HG03196 (cell line): ENCODE measurements around the gene HINT1.
"Not testable (repeated sequence)": the region's sequence is repeated elsewhere in the genome, so short reads cannot be mapped to it uniquely, and the experiment has no call there.

Experiments used
- ATAC-seq: cut with Tn5 transposase; IDR thresholded peaks from one replicate; pipeline ENCODE4 v1.9.1; 2021; ENCODE audit not compliant: unreplicated experiment

Gene HINT1

GRCh38 chr5:131165119-131165727 lies at the start of gene HINT1:
TSS of gene HINT1 (minus strand) at chr5:131165256. CDS start at chr5:131165205, 51 bp downstream.
- peak; percentile 85 for ATAC-seq

- ATAC-seq, result no peak
Observed at GRCh38 chr5:131214609-131215227, 49.7 kb upstream of the HINT1 start.

- no peak for ATAC-seq
Observed at GRCh38 chr5:131212471-131213021, 47.5 kb upstream of the HINT1 start.

- ATAC-seq, result no peak
Observed at GRCh38 chr5:131211669-131212068, 46.6 kb upstream of the HINT1 start.

GRCh38 chr5:131210151-131210510 lies 45.1 kb upstream of the HINT1 start:
- ATAC-seq, result no peak

- ATAC-seq, result peak; percentile 91
Observed at GRCh38 chr5:131209506-131210150, 44.6 kb upstream of the HINT1 start.

GRCh38 chr5:131209175-131209505 lies 44.1 kb upstream of the HINT1 start:
- ATAC-seq, result no peak

GRCh38 chr5:131206772-131207171 lies 41.7 kb upstream of the HINT1 start:
- ATAC-seq, result no peak

GRCh38 chr5:131206061-131206460 lies 41.0 kb upstream of the HINT1 start:
- no peak for ATAC-seq

GRCh38 chr5:131204964-131205363 lies 39.9 kb upstream of the HINT1 start:
- no peak for ATAC-seq

- ATAC-seq, result no peak
Observed at GRCh38 chr5:131200560-131200959, 35.5 kb upstream of the HINT1 start.

- ATAC-seq, result no peak
Observed at GRCh38 chr5:131198625-131199024, 33.6 kb upstream of the HINT1 start.

- ATAC-seq, result no peak
Observed at GRCh38 chr5:131196331-131196730, 31.3 kb upstream of the HINT1 start.

- ATAC-seq, result no peak
Observed at GRCh38 chr5:131195696-131196095, 30.6 kb upstream of the HINT1 start.

- ATAC-seq, result no peak
Observed at GRCh38 chr5:131194725-131195124, 29.7 kb upstream of the HINT1 start.

GRCh38 chr5:131193897-131194296 lies 28.8 kb upstream of the HINT1 start:
- not testable (repeated sequence) for ATAC-seq

GRCh38 chr5:131193106-131193505 lies 28.1 kb upstream of the HINT1 start:
- no peak for ATAC-seq

- no peak for ATAC-seq
Observed at GRCh38 chr5:131186561-131187256, 21.7 kb upstream of the HINT1 start.

GRCh38 chr5:131185523-131186104 lies 20.6 kb upstream of the HINT1 start:
- ATAC-seq, result no peak

- no peak for ATAC-seq
Observed at GRCh38 chr5:131182839-131183238, 17.8 kb upstream of the HINT1 start.

- no peak for ATAC-seq
Observed at GRCh38 chr5:131180407-131180806, 15.4 kb upstream of the HINT1 start.
